Measurements from ENCODE around the gene ENTREP3.

DNA sequence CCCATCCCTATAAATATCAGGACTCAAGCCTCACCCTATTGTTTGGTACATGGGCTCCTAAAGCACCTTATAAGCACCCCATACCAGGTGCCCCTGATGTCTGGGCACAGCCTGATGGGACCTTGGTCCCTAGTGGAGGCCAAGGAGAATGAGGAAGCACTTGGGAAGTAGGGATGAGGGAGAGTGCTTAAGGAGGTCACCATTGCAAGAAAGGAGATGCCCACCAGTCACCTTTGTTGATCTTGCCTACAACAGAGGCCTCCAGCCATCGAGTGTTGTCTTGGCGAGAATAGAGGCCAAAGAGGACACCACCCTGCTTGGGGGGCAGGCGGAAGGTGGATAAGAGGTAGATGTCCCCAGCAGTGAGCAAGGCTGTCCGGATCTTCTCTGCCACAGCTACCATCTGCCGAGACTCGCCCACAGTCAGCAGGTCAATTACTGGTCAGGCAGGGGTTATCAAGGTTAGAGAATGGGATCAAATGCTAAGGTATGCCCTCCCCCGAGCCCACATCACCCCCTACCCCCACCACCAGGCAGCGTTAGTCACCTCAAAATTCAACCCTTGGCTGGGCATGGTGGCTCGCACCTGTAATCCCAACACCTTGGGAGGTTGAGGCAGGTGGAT is 49.2 kb downstream of the ENTREP3 start:
- no peak for TF ChIP-seq POLR2A (IDR thresholded peaks at IDR 0.05; ENCODE audit: low read depth, low read length)
- no peak for TF ChIP-seq TAF1 (IDR thresholded peaks at IDR 0.05; ENCODE audit: borderline replicate concordance, low read depth, low read length)

Measured in GM12892 (cell line).